ACHN (cell line): ENCODE measurements around the gene QRICH2.
A peak's percentile ranks its signal among the peaks of the same experiment; 100 is the strongest.
"Not testable (repeated sequence)": the region's sequence is repeated elsewhere in the genome, so short reads cannot be mapped to it uniquely, and the experiment has no call there.

Source experiments
- DNase-seq: peaks from one replicate; pipeline ENCODE4 v3.0.0-alpha.2; 2015
- in situ Hi-C: cut with HindIII; loops from 2 replicates; pipeline ENCODE4 v1.10.0; 2017; ENCODE audit warnings: low sequenced_read_pairs, low pct_ligation_motif_present, low pct_unique_long_range_greater_than_20kb

QRICH2 gene

DNA sequence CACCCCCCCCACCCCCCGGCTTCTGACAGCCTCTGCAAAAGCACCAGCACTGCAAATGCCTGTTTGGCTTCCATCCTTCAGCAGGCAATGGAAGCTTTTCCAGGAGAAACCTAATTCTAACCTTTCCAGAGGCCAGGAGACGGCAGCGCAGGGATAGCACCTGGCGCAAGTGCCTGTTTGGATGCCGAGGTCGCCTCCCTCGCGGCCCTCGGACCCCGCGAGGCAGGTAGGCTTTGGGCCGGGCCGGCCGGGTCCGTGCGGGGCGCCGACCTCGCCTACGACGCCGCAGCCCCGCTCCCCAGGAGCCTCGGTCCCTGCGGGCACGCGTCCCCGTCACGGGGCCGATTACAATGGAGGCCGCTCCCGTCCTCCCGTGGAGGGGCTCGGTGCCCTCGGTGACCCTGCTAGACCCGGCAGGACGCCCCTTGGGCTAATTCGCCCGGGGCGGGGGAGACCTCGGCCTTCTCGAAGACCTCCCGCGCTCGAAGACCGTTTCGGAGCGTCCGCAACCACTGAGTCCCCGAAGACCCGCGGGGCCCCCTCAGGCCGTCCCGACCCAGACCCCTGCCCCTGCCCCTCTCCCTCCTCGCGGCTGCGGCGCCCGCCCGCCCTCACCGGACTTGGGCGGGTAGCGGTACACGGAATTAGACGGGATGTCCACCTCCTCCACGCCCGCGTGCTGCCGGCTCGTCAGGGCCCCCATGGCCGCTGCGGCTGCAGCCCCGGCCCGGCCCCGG, 68.4 kb downstream of the QRICH2 start:
- peak; percentile 20 for DNase-seq
- in situ Hi-C loops = no loop called here

DNA sequence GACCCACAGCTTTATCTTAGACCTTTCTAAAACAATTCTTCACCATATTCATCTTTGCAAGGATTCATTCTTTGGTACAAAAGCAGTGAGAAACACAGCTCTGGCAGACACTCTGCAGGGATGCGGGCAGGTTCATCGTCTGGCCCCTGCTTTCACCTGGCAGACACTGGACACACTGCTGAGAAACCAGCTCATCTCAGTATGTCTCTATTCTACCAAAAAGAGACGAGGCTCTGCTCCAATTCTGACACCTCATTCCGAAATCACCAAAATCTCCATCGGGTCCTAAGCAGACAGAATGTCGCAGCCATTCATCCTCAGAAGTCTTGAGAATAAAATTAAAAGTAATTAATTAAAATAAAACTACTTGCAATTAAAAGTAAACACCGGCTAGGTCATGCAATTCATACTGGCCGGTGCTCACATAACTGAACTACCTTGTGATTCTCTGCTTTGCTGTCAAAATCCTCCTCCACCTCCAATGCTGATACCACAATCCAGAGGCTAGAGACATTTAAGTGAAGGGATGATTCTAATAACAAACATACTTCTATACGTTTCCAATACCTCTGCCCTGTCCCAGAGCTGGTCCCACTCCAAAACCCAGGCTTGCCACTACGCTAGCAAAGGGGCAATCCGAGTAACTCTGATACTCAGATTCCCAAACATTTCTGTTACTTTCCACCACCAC, 69.1 kb downstream of the QRICH2 start:
- DNase-seq = no peak
- in situ Hi-C loops = no loop called here

DNA sequence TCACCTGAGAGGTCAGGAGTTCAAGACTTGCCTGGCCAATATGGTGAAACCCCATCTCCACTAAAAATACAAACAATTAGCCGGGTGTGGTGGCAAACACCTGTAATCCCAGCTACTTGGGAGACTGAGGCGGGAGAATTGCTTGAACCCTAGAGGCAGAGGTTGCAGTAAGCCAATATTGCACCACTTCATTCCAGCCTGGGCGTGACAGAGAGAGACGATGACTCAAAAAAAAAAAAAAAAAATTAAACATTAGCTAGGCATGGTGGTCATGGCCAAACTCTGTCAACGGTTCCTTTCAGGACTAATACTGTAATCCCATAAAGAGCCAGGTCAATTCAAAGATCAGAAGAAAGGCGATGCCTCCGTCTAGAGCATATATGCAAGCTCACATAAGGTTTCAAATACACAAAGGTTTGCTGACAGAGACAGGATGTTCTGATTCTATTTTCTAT, 70.2 kb downstream of the QRICH2 start:
- peak; percentile 72 for DNase-seq
- in situ Hi-C loops = no loop called here

DNA sequence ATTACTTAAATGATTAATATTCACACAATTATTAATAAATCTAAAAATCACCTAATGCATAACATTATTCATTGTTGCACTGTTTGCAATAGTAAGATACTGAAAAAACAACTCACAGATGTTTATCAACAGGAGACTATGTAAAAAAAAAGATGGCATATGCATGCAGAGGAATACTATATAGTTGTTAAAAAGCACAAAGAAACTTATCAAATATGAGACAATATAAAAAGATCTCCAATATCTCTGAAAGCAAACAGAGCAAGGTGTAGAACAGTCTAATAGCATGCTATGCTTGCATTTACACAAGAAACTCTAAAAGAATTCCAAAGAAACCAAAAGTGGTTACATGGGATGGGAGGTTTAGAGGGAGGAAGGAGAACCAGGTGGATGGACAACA, 71.5 kb downstream of the QRICH2 start:
- no peak for DNase-seq
- in situ Hi-C loops = no loop called here

DNA sequence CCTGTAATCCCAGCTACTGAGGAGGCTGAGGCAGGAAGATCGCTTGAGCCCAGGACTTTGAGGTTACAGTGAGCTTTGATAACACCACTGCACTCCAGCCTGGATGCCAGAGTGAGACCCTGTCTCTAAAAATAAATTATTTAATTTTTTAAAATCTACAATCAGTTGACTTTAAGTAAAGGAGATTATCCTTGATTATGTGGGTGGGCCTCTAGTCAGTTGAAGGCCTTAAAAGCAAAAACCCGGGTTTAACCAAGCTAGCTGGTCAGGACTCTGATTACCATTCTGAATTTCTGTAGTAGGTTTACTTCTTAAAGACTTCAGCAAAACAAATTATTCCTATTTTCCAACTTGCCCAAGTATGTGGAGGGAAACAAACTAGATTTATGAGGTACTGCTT, 72.2 kb downstream of the QRICH2 start:
- DNase-seq = no peak
- in situ Hi-C loops = no loop called here

DNA sequence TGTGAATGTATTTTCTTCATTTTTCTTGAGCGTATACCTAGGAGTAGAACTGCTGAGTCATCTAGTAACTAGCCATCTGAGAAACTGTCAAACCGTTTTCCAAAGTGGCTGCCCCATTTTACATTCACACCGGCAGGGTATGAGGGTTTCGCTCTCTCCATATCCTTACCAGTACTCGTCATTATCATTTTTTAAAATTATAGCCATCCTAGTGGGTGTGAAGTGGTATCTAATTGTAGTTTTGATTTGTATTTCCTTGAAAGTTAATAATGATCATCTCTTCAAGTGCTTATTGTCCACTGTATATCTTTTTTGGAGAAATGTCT, 73.8 kb downstream of the QRICH2 start:
- in situ Hi-C loops = no loop called here
- DNase-seq = no peak

DNA sequence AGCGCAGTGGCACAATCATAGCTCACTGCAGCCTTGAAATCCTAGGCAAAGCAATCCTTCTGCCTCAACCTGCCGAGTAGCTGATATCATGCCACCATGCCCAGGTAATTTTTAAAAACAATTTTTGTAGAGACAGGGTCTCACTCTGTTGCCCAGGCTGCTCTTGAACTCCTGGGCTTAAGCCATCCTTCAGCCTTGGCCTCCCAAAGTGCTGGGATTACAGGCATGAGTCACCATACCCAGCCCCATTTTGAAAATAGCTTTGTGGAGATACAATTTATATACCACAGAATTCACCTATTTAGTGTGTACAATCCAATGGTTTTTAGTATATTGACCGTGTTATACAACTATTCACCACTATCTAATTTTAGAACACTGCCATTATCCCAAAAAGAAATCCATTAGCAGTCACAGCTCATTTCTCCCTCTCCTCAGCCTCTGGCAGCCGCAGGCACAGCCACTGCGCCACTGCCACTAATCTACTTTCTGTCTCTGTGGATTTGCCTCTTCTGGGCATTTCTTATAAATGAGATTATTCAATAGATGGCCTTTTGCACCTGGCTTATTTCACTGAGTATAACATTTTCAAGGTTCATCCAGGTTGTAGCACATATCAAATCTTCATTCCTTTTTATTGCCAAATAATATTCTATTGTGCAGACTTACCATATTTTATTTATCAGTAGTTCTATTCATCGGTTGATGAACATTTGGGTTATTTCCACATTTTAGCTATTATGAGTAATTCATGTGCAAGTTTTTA, 74.3 kb downstream of the QRICH2 start:
- in situ Hi-C loops = no loop called here
- no peak for DNase-seq

DNA sequence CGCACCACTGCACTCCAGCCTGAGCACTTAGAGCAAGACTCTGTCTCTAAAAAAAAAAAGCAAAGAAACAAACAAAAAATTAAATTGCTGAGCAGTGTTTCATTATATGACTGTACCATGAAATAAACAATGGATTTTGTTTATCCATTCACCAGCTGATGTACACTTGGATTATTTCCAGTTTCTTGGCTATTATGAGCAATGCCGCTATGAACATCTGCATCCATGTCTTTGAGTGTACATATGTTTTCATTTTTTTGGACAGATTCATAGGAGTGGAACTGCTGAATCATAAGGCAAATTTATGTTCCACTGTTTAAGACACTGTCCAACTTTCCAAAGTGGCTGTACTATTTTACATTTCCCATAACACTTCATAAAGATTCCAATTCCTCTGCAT, 75.7 kb downstream of the QRICH2 start:
- in situ Hi-C loops = no loop called here
- no peak for DNase-seq

DNA sequence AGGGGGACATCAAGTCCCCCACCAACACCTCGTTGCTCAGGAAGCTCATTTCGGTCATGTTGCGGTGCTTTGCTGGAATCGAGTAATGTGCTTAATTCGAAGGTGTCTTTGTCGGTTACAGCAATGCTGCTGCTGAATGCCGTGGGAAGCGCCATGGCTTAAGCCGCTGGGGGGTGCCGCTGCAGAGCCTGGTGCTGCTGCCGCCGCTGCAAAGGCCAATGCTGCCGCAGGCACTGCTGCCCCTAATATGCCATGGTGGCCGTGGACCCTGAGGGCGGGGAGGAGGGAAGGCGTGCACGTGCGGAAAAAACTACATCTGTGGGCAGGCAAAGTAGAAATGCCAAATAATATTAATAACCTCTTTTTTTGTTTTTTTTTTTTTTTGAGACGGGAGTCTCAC, 81.3 kb downstream of the QRICH2 start:
- in situ Hi-C loops, DNase-seq: not testable (repeated sequence)

DNA sequence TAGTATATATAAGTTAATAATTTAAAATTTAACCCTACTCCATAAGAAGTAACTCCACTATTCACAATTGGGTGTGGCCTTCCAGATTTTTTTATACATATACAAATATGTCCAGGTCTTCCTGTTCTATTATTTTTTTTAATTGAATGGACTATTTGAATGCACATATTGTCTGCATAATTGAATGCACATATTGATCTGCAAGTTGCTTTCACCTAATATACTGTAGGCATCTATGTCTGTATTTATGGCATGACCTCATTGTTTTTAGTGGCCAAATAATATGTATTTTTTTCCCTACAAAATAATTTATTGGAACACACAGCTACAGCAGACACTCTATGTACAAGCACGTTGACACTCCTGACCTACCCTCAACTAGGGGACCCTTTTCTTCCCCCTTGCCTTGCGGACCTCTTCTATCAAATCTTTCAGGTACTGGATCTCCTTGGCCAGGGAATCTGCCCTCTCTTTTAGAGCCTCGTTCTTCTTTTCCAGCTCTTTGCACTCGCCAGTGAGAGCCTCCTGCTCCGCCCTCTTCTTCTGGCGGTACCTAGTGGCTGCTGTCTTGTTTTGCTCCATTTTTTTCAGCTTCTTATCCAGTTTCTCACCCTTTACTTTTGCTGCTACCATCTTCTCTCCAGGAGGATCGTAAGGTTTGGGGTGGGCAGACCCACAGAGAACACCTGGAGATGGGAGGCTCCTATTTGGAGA, 82.5 kb downstream of the QRICH2 start:
- in situ Hi-C loops, DNase-seq: not testable (repeated sequence)
